ENCODE measurements around the gene HERPUD1. TPM values are rescaled to one million over a fixed set of nuclear protein-coding genes. Genes with fewer than 3 reads are reported as not detected.

HERPUD1 gene
- total RNA-seq, 2 experiments from 2014 or later: 81.3 to 113 TPM

DNA sequence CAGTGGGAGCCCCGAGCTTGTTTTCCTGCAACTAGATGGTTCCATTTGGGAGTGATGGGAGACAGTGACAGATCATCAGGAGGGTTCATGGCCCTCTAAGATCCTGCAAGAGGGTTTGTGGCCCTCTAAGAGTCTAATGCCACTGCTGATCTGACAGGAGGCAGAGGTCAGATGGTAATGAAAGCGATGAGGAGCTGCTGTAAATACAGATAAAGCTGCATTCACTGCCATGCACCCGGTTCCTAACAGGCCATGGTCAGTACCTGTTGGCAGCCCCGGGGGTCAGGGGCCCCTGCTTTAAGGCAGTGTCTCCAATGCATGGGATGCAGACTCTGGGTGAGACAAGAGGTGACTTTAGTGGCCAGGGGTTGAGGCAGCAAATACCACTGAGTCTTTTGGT, 36.1 kb upstream of the HERPUD1 start:
- Mint-ChIP-seq H3K27me3 (peaks cover 4% of the 10 kb centered on the region), H3K27ac (no peak overlapping the region), H3K9me3 (no peaks in the 10 kb centered on the region), H3K4me1 (peaks cover 15% of the 10 kb centered on the region), H3K4me3 (no peak overlapping the region), H3K36me3 (ENCODE audit: low read depth) (no peaks in the 10 kb centered on the region)
- CTCF ChIA-PET: interaction anchor here (0.7 kb wide), 1 partner anchor 32 kb away, joined by 5 read pairs; no protein-coding TSS in a partner anchor
- POLR2A ChIA-PET: no interaction called here
- DNase-seq: no peak

- Mint-ChIP-seq H3K4me3 (no peak overlapping the region), H3K4me1 (peaks cover 15% of the 10 kb centered on the region), H3K27me3 (peaks cover 8% of the 10 kb centered on the region), H3K27ac (no peak overlapping the region), H3K36me3 (ENCODE audit: low read depth) (no peaks in the 10 kb centered on the region), H3K9me3 (no peaks in the 10 kb centered on the region)
- CTCF ChIA-PET: interaction anchor here (0.6 kb wide), 1 partner anchor 543 kb away, joined by 3 read pairs; no protein-coding TSS in a partner anchor
- no peak for DNase-seq
- POLR2A ChIA-PET: no interaction called here
These were observed 35.7 kb upstream of the HERPUD1 start for GRCh38 chr16:56896244-56896643.

- Mint-ChIP-seq H3K27ac (no peak overlapping the region), H3K36me3 (ENCODE audit: low read depth) (no peaks in the 10 kb centered on the region), H3K9me3 (no peaks in the 10 kb centered on the region), H3K4me1 (peaks cover 15% of the 10 kb centered on the region), H3K27me3 (peaks cover 13% of the 10 kb centered on the region), H3K4me3 (no peak overlapping the region)
- ChIA-PET CTCF (interaction anchor here (0.6 to 1.2 kb wide), 2 partner anchors 16 to 542 kb away, joined by 3 read pairs; no protein-coding TSS in a partner anchor), POLR2A (no interaction called here)
- DNase-seq: no peak
These were observed 34.7 kb upstream of the HERPUD1 start for GRCh38 chr16:56897026-56897799.

GRCh38 chr16:56898847-56899246, 33.1 kb upstream of the HERPUD1 start:
- DNase-seq: peak; percentile 15
- ChIA-PET POLR2A (no interaction called here), CTCF (no interaction called here)
- Mint-ChIP-seq H3K9me3 (no peaks in the 10 kb centered on the region), H3K27ac (no peak overlapping the region), H3K4me1 (peaks cover 15% of the 10 kb centered on the region), H3K27me3 (peaks cover 13% of the 10 kb centered on the region), H3K36me3 (ENCODE audit: low read depth) (no peaks in the 10 kb centered on the region), H3K4me3 (no peak overlapping the region)

DNA sequence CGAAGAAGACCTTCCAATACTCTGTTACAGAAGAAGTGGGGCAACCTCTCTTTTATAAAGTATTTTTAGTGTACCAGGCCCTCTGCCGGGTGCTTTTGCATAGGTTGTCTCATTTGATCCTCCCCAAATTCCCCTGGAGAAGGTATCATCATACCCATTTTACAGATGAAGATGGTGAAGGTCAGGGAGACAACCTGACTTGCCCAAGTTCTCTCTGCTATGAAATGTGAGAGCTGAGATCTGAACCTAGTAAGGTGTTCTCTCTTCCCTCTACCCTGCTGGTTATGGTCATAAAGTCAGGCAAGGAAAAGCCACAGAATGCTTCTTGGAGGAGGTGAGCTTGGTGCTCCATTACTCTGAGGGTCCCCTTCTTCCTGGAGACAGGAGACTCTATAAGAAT, 28.1 kb upstream of the HERPUD1 start:
- H3K27me3 Mint-ChIP-seq: peaks cover 19% of the 10 kb centered on the region
- no peak overlapping the region for H3K27ac Mint-ChIP-seq
- ChIA-PET CTCF (interaction anchor here (0.6 kb wide), 1 partner anchor 586 kb away, joined by 4 read pairs; no protein-coding TSS in a partner anchor), POLR2A (no interaction called here)
- peaks cover 10% of the 10 kb centered on the region for H3K4me1 Mint-ChIP-seq
- no peak for DNase-seq
- H3K9me3 Mint-ChIP-seq: peaks cover 5% of the 10 kb centered on the region
- H3K36me3 Mint-ChIP-seq (ENCODE audit: low read depth): no peaks in the 10 kb centered on the region
- H3K4me3 Mint-ChIP-seq: no peak overlapping the region

DNA sequence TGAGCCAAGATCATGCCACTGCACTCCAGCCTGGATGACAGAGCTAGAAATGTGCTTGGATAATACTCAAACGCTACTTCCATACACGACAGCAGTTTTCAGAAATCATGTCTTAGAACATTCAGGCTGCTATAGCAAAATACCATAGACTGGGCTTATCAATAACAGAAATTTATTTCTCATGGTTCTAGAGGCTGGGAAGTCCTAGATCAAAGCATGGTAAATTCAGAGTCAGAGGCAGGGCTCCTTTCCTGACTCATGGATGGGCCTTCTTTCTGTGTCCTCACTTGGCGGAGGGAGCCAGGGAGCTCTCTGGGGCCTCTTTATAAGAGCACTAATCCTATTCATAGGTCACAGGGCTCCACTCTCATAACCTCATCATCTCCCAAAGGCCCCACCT, 24.5 kb upstream of the HERPUD1 start:
- ChIA-PET POLR2A (no interaction called here), CTCF (no interaction called here)
- Mint-ChIP-seq H3K4me1 (peaks cover 16% of the 10 kb centered on the region), H3K4me3 (no peak overlapping the region), H3K27ac (no peak overlapping the region), H3K27me3 (peaks cover 6% of the 10 kb centered on the region), H3K9me3 (peaks cover 5% of the 10 kb centered on the region), H3K36me3 (ENCODE audit: low read depth) (no peaks in the 10 kb centered on the region)
- DNase-seq: no peak

GRCh38 chr16:56909527-56909979, 22.4 kb upstream of the HERPUD1 start:
- peaks cover 18% of the 10 kb centered on the region for H3K4me1 Mint-ChIP-seq
- no peaks in the 10 kb centered on the region for H3K36me3 Mint-ChIP-seq (ENCODE audit: low read depth)
- H3K27ac Mint-ChIP-seq: no peak overlapping the region
- CTCF ChIA-PET: interaction anchor here (3.4 kb wide), 1 partner anchor 8 kb away, joined by 9 read pairs; no protein-coding TSS in a partner anchor
- H3K27me3 Mint-ChIP-seq: peaks cover 13% of the 10 kb centered on the region
- H3K4me3 Mint-ChIP-seq: no peak overlapping the region
- POLR2A ChIA-PET: interaction anchor here (1.8 kb wide), 1 partner anchor 22 kb away, joined by 5 read pairs; the partner anchor contains the start of gene HERPUD1
- peaks cover 5% of the 10 kb centered on the region for H3K9me3 Mint-ChIP-seq
- DNase-seq: no peak

DNA sequence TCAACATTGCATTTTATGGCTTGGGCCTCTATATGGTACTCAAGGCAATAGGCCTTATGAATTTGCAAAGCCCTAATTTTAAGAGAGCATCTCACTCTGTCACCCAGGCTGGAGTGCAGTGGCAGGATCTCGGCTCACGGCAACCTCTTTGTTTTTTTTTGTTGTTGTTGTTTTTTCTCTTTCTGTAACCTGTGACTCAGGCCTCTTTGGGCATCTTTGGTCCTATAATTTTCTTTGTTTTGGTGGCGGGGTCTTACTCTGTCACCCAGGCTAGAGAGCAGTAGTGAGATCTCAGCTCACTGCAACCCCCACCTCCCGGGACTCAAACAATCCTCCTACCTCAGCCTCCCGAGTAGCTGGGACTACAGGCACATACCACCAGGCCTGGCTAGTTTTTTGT, 21.8 kb upstream of the HERPUD1 start:
- peaks cover 14% of the 10 kb centered on the region for H3K27me3 Mint-ChIP-seq
- POLR2A ChIA-PET: interaction anchor here (1.8 kb wide), 1 partner anchor 21 kb away, joined by 5 read pairs; the partner anchor contains the start of gene HERPUD1
- H3K27ac Mint-ChIP-seq: no peak overlapping the region
- CTCF ChIA-PET: interaction anchor here (1.1 to 3.4 kb wide), 2 partner anchors 8 to 17 kb away, joined by 3 to 9 read pairs; no protein-coding TSS in a partner anchor
- DNase-seq: no peak
- H3K4me1 Mint-ChIP-seq: peaks cover 18% of the 10 kb centered on the region
- H3K4me3 Mint-ChIP-seq: no peak overlapping the region
- H3K9me3 Mint-ChIP-seq: peaks cover 5% of the 10 kb centered on the region
- H3K36me3 Mint-ChIP-seq (ENCODE audit: low read depth): no peaks in the 10 kb centered on the region

DNA sequence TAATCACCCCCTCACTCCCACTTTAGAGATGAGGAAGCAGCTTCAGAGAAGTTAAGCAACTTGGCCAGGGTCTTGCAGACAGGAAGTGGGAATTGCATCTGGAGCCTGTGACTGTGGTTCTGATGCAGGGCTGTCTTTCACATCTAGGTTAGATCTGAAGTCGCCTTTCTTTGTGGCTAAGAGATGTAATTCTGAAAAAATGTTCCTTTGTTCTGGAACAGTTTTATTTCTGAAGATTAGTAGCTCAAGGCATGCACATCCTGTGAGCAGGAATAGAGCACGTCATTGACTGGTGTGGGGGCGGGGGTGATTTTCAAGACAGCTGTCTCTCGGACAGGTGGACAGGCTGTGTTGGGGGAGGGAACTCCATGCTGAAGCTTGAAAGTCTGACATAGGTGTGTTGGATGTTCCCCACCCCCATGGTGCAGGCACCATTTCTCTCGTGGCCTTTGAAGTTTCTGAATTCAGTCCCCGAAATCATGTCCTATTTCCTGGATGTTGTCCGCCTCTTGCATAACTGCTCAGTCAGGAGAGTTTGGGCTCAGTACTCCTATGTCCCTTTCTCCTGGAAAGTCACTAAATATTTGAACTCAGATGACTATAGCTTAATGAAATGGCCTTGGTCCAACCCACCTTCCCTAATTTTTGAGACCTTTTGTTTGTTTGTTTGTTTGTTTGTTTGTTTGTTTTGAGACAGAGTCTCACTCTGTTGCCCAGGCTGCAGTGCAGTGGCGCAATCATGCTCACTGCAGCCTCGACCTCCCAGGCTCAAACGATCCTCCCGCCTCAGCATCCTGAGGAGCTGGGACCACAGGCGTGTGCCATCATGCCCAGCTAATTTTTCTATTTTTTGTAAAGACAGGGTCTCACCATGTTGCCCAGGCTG, 21.0 kb upstream of the HERPUD1 start:
- Mint-ChIP-seq H3K36me3 (ENCODE audit: low read depth) (no peaks in the 10 kb centered on the region), H3K9me3 (peaks cover 5% of the 10 kb centered on the region), H3K27ac (peak overlapping the region; percentile 14), H3K4me3 (no peak overlapping the region), H3K27me3 (peaks cover 14% of the 10 kb centered on the region), H3K4me1 (peaks cover 20% of the 10 kb centered on the region)
- no peak for DNase-seq
- CTCF ChIA-PET: interaction anchor here (0.9 to 3.4 kb wide), 3 partner anchors 9 to 18 kb away, joined by 3 to 9 read pairs (median 4); no protein-coding TSS in a partner anchor
- POLR2A ChIA-PET: interaction anchor here (0.6 to 1.8 kb wide), 2 partner anchors 21 to 106 kb away, joined by 3 to 5 read pairs; partner anchors contain the start of gene HERPUD1

DNA sequence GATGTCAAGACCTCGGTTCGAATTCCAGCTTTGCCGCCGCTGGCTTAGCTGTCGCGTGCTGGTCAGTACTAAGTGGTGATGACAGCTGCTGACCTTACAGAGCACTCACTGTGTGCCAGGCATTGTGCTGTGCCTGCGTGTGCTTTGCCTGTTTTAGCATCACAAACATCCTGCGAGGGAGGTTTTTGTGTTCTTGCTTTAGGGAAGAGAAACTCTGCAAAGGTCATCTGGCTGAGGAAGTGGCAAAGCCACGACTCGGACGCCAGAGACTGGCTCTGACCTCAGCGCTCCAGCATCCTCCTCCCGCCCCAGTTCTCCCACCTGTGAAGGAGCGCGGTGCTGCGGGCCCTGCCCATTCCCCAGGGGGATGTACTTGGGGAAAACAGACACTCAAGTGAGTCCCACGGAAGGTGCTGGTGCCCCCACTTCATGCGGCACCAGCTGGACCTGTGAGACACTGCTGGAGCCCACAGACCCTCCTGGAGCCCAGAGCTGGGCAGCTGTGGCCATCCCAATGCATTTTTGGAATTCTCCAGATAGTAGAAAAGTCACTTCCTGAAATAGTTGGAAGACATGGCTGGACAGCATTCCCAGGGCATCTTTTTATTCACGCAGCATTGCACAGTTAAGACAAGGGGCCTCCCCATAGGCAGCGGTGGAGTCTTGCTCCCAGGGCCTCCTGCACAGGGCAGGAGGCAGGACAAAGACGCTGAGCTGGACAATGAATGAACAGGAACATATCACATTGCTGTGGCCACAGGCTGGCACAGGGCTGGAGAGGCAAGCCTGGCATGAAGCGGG, 20.0 kb upstream of the HERPUD1 start:
- peaks cover 5% of the 10 kb centered on the region for H3K9me3 Mint-ChIP-seq
- no peaks in the 10 kb centered on the region for H3K36me3 Mint-ChIP-seq (ENCODE audit: low read depth)
- H3K27ac Mint-ChIP-seq: no peak overlapping the region
- ChIA-PET POLR2A (interaction anchor here (0.6 kb wide), 1 partner anchor 308 kb away, joined by 3 read pairs; no protein-coding TSS in a partner anchor), CTCF (interaction anchor here (0.9 to 3.4 kb wide), 4 partner anchors 9 to 21 kb away, joined by 3 to 9 read pairs (median 6); no protein-coding TSS in a partner anchor)
- no peak overlapping the region for H3K4me3 Mint-ChIP-seq
- H3K4me1 Mint-ChIP-seq: peaks cover 29% of the 10 kb centered on the region
- peaks cover 10% of the 10 kb centered on the region for H3K27me3 Mint-ChIP-seq
- DNase-seq: no peak

DNA sequence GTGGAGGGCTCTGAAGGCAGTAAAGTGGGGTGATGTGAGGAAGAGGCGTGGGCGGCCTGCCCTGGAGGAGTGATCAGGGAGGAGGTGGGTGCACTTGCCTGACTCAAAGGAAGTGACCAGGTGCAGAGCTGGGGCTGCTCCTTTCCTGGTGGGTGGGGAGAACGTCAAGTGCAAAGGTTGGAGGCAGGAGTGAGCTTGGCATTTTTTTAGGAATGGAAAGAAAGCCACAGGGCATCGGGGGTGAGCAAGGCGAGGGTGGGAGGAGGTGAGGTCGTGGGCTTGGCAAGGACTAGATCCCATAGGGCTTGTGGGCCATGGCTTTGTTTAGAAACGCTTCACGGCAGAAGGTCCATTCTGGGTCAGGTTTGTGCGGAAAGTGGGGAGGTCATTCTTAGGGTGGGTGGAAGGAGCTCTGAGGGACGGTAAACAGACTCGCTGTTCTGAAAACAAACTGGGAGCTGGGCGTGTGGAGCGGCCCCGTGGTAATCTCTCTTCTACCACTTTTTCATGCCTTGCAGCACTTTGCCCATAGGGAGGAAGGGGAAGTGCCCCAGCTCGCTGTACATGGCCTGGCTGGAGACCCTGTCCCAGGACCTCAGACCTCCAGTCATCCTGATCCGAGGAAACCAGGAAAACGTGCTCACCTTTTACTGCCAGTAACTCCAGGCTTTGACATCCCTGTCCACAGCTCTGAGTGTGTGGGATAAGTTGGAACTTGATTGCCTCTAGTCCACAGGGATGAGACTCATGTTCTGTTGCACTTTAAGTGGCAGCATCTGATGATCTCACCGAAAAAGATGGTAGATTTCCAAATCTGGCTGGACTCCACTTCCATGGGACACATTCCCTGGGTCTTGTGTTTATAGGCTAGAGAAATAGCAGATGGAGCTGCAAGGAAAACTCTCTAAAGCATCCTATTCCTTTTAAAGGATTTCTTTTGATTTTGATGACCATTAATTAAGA, 18.9 kb upstream of the HERPUD1 start:
- H3K4me1 Mint-ChIP-seq: peaks cover 40% of the 10 kb centered on the region
- H3K4me3 Mint-ChIP-seq: no peak overlapping the region
- ChIA-PET POLR2A (interaction anchor here (0.6 kb wide), 1 partner anchor 309 kb away, joined by 3 read pairs; no protein-coding TSS in a partner anchor), CTCF (interaction anchor here (1.3 to 3.4 kb wide), 4 partner anchors 11 to 32 kb away, joined by 3 to 9 read pairs (median 5); no protein-coding TSS in a partner anchor)
- H3K27me3 Mint-ChIP-seq: peaks cover 9% of the 10 kb centered on the region
- no peak for DNase-seq
- H3K27ac Mint-ChIP-seq: no peak overlapping the region
- H3K9me3 Mint-ChIP-seq: peaks cover under 1% of the 10 kb centered on the region
- H3K36me3 Mint-ChIP-seq (ENCODE audit: low read depth): peaks cover 3% of the 10 kb centered on the region
